IPS DF 19.7 (cell line): ENCODE measurements around the gene FN1.

ENCODE experiments used
- DNase-seq: peaks from one replicate; pipeline ENCODE4 v3.0.0-alpha.2; 2013; ENCODE audit warnings: low read depth, low spot score

Gene FN1

DNA sequence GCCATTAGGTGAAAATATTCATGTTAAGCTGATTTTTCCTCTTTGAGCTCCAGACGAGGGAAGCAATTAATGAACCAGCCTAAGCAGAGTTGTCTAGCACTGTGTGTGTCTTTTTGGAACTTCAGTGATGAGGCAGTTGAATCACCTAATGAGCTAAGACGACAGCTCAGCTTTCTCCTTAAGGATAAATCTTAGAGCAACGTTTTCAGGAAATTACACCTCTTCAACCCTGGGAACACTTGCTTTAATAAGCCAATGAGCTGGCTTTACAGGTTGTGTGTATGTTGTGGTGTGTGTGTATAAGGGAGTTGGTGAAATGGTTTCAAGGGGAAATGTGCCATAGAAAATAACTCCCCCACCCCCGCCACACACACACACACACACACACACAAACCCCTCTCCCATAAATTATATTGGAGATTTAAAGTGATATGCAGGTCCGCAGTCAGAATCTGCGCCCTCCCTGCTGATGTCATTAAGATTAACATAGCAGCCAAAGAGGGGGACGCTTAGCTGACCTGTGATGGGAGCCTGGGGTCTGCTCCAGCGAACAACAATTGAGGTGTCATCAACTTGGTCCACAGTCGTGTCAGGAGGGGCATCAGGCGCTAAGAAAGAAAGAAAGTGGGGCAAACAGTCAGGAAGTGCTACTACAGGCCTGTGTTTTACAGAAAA, 28.1 kb downstream of the FN1 start:
- no peak for DNase-seq

DNA sequence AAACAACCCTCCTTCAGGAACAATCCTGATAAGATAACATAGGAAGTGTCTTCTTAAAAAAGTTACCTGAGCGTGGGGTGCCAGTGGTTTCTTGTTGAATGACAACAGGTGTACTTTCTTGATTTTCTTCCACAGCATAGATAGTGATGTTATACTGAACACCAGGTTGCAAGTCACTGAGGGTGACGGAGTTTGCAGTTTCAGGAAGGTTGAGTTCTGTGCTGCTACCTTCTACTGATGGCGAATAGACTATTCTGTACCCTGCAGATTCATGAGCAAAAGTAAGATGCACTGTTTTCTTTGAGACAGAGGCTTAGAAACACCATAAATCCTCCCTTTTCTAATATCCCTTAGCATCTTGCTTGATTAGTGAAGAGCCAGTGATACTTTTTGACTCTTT, 28.8 kb downstream of the FN1 start:
- DNase-seq: no peak

GRCh38 chr2:215405722-215406581, 29.9 kb downstream of the FN1 start:
- DNase-seq: no peak

DNA sequence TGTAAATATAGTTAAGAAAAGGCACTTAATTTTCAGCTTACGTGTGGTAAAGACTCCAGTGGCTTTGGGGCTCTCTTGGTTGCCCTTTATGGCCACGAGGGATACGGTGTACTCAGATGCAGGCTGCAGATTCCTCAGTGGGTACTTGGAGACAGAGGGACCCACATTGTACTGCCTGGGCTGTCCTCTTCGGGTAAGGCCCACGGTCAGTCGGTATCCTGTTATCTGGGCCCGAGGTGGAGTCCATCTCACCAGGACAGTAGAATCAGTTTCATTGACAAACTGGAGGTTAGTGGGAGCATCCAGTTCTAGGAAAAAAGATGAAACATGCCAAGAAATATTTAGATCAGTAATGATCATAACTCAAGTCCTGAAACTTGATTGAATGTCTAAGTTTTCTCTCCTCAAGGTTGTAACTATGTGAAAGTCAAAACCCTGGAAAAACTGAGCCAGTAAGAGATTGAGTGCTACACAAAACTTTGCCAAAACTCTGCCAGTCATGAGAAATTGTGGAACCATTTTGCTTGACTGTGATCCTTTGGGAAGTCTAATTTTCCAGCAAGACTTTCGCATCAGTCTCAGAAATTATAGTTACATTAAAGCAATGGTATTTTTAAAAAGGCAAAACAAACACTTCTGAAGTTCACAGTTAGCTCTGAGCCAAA, 31.4 kb downstream of the FN1 start:
- DNase-seq: no peak

DNA sequence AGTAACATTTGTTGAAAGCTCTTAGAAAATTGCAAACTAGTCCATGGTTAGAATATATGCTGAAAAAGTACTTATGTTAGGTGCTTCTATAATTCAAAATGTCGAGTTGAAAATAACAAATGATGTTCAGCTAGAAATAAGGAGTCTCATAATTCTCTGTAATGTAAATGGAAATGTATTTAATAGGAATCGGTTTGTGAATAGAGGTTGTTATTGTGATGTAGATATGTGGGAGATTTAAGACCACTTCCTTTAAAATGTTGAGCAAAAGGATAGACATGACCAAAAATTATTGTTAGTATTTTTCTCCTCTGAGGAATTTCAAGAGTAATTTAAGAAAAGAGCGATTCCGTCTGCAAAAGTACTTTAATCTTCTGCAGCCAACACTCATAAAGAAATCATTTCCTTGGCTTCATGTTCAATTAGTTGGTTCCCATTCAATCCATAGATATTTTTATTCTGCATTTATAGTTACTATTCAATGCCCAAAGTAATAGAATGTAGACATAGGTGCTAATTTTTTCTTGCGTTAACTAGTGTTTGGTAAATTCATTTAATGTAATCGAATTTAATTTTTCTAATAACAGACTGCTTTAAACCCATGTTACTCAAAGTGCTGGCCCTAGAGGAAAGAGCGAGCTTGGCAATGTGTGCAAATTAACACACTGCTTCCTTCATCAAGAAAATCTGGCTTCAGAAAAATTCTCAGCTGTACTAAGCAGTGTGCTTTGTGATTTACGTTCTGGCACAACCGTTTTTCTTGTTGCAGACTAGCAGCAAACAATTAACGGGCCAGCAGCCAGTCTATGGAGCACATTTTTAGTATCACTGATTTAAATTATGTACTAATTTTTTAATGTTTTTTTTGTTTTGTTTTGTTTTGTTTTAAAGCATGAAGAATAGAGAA, 32.2 kb downstream of the FN1 start:
- no peak for DNase-seq

GRCh38 chr2:215401896-215402379, 33.9 kb downstream of the FN1 start:
- DNase-seq: no peak

DNA sequence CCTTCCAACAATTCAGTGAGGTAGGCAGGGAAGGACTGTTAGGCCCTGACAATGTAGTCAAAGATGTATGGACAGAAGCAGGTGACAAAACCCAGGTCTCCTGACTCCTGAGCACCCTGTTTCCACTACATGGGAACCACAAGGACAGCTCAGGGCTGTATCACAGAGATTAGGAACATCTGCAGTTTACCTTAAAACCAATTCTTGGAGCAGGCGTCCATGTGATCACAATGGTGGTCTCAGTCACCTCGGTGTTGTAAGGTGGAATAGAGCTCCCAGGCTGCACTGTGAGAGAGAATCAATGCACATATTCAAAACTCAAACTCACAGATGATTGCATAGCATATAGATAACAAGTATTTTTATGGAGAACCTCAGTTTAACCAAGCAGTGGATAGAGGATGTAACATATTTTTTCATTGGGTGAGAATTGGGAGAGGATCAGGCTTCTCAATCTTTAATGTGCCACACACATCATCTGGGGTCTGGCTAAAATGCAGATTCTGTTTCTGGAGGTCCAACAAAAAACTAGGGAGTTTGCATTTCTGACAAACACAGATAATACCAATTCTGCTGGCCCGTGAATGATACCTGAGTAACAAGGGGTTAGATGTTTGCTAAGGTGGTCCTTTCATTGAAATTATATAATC, 36.7 kb downstream of the FN1 start:
- DNase-seq: no peak

DNA sequence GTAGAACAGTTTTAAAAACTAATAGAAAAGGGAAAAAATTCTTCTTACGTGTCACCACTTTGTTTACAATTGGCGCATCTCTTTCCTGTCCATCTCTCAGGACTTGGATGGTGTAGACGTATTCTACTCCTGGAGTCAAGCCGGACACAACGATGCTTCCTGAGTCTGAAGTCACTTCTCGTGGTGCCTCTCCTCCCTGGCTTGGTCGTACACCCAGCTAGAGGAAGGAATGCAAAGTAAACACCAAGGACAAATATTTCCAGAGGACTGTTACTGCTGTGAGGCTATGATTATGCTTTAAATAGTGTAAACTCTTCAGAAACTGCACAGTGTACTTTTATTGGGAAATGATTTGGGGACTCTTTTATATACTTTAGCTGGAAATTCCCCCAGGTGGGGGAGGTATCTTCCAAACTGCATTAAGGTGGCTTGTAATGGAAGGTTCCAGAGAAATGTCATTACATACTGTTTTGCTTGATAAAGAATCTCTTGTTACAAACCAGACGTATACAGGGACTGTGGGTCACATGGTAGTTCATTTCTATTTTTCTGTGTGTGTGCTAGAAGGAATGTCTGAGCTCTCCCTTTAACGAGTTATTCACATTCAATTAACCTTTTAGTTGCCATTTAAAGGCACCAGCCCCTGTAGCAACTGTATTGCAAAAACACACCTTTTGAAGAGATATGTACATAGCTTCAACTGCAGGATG, 38.1 kb downstream of the FN1 start:
- no peak for DNase-seq

- DNase-seq: no peak
Measured at GRCh38 chr2:215396595-215397313, 39.1 kb downstream of the FN1 start.

DNA sequence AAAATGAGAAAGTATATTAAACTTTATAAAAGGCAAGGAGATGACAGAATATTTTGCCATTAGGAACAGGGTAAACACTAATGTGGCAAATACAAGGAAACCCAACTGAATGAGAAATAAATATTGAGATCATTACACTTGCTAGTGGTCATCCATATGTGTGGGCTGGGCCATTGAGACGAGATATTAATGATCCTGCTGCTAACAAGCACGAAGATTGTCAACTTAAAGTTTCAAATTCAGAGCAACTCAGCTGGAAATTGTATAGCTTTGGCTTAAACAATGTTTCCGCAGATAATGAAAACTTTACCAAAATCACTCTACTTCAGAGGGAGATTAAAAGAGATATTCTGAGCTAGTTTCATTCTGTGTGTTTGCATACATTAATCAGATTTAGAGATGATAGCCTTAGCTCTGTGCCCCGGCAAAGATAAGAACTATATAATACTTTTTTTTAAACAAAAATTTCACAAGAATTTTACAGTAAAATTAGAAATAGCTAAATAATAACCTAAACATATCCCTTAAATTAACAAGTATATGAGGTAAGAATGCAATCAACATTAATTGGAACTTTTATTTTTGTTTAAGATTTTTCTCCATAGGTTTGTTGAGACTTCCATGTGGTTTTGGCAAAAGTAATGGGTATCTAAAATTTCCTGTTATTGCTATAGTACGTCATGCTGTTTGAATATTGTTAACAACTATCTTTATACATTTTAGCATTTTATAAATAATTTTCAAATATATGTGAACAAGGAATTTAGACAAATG, 40.0 kb downstream of the FN1 start:
- DNase-seq: no peak

DNA sequence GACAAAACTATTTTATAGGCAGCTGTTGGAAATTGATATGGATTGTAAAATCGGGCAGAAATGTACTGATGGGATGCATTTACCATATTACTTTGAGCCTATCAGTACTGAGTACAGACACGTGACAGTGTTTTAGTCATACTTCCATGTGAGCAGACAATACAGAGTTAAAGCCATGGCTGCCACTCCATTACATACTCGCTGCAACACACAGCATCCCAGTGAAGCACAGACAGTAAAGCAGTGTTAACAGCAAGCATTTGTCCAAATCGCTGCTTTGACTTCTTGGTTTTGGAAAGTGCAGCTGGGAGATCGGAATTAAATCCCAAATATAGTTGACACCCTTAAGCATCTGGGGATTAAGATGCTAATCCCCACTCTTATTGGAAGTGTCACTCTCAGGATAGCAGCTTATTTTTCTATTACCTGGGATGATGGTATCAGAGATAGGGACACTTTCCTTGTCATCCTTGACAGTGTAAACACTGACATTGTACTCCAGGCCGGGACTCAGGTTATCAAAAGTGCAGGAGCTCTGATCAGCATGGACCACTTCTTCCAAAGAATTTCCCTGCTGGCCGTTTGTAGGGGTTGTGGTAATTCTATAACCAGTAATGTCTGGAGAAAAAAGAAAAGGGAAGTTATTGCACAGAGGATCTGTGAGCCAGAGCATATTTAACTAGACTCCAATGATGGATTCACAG, 41.6 kb downstream of the FN1 start:
- no peak for DNase-seq

- no peak for DNase-seq
Measured at GRCh38 chr2:215392687-215393270, 43.1 kb downstream of the FN1 start.

- DNase-seq: no peak
Measured at GRCh38 chr2:215392164-215392563, 43.7 kb downstream of the FN1 start.

GRCh38 chr2:215391531-215391930, 44.3 kb downstream of the FN1 start:
- no peak for DNase-seq

DNA sequence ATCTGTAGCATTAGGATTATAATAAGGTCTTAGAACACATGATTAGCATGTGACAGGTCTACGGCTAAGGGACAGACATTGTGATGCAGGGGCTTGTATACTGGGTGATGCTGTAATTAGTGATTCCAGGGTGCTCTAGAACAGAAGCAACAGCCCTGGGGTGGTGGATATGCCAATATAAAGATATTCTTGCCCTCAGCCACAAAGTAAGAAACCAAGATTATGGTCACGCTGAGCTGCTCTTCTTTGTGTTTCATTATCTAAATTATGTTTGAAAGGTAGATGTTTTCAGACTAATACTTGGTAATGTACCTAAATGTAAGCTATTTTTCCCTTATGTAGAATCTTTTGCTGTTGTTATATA, 45.3 kb downstream of the FN1 start:
- DNase-seq: no peak

- DNase-seq: no peak
Measured at GRCh38 chr2:215388002-215388728, 47.7 kb downstream of the FN1 start.

DNA sequence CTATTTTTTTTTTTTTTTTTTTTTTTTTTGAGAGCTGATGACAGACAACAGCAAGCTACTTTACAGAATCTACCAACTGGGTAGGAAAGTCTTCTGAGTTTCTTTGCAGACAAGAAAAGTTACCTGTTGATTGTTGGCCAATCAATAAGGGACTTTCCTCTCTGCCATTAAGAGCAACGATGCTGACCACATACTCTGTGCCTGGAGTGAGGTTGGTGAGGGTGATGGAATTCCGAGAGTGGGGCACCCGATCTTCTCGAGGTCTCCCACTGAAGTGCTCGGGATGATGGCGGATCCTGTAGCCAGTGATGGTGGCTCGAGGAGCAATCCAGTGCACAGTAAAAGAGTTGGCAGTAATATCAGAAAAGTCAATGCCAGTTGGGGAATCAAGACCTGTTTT, 49.3 kb downstream of the FN1 start:
- no peak for DNase-seq
